Measurements from ENCODE around the gene SEMA3A. TPM values are rescaled to one million over a fixed set of nuclear protein-coding genes. Genes with fewer than 3 reads are reported as not detected.
"Not testable (repeated sequence)": the region's sequence is repeated elsewhere in the genome, so short reads cannot be mapped to it uniquely, and the experiment has no call there.

SEMA3A gene
- total RNA-seq, 4 donors from 2014 or later = 27.8 to 39.0 (median 34.5) TPM

- TF ChIP-seq POLR2A (IDR thresholded peaks at IDR 0.05; ENCODE audit: low read depth) (no peak), CTCF (IDR thresholded peaks at IDR 0.05) (no peak), EP300 (IDR thresholded peaks at IDR 0.05) (no peak), POLR2AphosphoS5 (IDR thresholded peaks at IDR 0.05) (no peak)
- Histone ChIP-seq H3K4me3 (no peak overlapping the region), H3K4me1 (peaks cover 0 to 37% (median 29%) of the 10 kb centered on the region in 4 donors), H3K27ac (replicated peaks in 1 of 4) (peak overlapping the region; percentile 64 to 66 (median 65)), H3K36me3 (no peaks in the 10 kb centered on the region), H3K27me3 (no peaks in the 10 kb centered on the region), H3K9me3 (no peaks in the 10 kb centered on the region)
- DNase-seq (ENCODE audit: extremely low spot score) = no peak
- intact Hi-C loops (cut with DNase I) = no loop called here
- WGBS = 54% methylated on average over 6 of the region's 6 CpGs
Observed at GRCh38 chr7:84154991-84155781, 39.4 kb downstream of the SEMA3A start.

DNA sequence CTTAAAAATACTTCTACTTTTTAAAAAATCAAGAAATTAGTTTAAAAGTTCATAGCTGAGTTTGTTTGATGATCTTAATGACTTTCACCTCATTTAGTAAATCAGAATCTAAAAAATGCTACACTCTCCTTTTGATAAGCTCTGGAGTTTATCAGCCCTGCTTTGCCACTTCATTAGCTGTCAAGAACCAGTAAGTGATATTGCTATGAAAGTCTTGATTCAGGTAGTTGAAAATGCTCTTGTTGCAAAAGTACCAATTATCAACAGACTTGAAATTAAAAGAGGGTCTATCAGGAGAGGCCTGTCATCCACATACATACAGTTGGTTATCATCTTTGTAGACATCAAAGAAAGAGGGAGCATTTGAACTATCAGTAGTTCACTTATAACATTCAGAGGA is 41.6 kb downstream of the SEMA3A start:
- no peaks in the 10 kb centered on the region for H3K36me3 ChIP-seq
- no peak for DNase-seq (ENCODE audit: extremely low spot score)
- no peaks in the 10 kb centered on the region for H3K27me3 ChIP-seq
- TF ChIP-seq POLR2A (IDR thresholded peaks at IDR 0.05; ENCODE audit: low read depth) (no peak), POLR2AphosphoS5 (IDR thresholded peaks at IDR 0.05) (no peak), CTCF (IDR thresholded peaks at IDR 0.05) (no peak), EP300 (IDR thresholded peaks at IDR 0.05) (no peak)
- no peaks in the 10 kb centered on the region for H3K9me3 ChIP-seq
- H3K4me3 ChIP-seq = no peak overlapping the region
- intact Hi-C loops (cut with DNase I) = no loop called here
- H3K4me1 ChIP-seq = peaks cover 0 to 35% (median 20%) of the 10 kb centered on the region in 4 donors
- H3K27ac ChIP-seq (replicated peaks in 1 of 4) = no peak overlapping the region

DNA sequence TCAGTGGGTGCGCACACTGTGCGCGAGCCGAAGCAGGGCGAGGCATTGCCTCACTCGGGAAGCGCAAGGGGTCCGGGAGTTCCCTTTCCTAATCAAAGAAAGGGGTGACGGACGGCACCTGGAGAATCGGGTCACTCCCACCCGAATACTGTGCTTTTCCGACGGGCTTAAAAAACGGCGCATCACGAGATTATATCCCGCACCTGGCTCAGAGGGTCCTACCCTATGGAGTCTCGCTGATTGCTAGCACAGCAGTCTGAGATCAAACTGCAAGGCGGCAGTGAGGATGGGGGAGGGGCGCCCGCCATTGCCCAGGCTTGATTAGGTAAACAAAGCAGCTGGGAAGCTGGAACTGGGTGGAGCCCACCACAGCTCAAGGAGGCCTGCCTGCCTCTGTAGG is 44.2 kb downstream of the SEMA3A start:
- 96% methylated on average over 19 of the region's 22 CpGs for WGBS
- DNase-seq (ENCODE audit: extremely low spot score); H3K36me3 ChIP-seq; intact Hi-C loops (cut with DNase I); H3K9me3 ChIP-seq; H3K27me3 ChIP-seq; H3K4me3 ChIP-seq; H3K27ac ChIP-seq (replicated peaks in 1 of 4): not testable (repeated sequence)
- H3K4me1 ChIP-seq = peaks cover 0 to 50% (median 38%) of the 10 kb centered on the region in 4 donors

- intact Hi-C loops (cut with DNase I) = no loop called here
- Histone ChIP-seq H3K27me3 (no peaks in the 10 kb centered on the region), H3K27ac (replicated peaks in 1 of 4) (no peak overlapping the region), H3K9me3 (no peaks in the 10 kb centered on the region), H3K4me3 (no peak overlapping the region), H3K36me3 (no peaks in the 10 kb centered on the region), H3K4me1 (peaks cover 0 to 50% (median 38%) of the 10 kb centered on the region in 4 donors)
- TF ChIP-seq CTCF (IDR thresholded peaks at IDR 0.05) (no peak), POLR2A (IDR thresholded peaks at IDR 0.05; ENCODE audit: low read depth) (no peak), POLR2AphosphoS5 (IDR thresholded peaks at IDR 0.05) (no peak), EP300 (IDR thresholded peaks at IDR 0.05) (no peak)
- WGBS = 61% methylated on average over 3 of the region's 3 CpGs
- no peak for DNase-seq (ENCODE audit: extremely low spot score)
Observed at GRCh38 chr7:84149573-84149972, 45.0 kb downstream of the SEMA3A start.

GRCh38 chr7:84145892-84146291 is 48.7 kb downstream of the SEMA3A start:
- TF ChIP-seq EP300 (IDR thresholded peaks at IDR 0.05) (no peak), POLR2AphosphoS5 (IDR thresholded peaks at IDR 0.05) (no peak), POLR2A (IDR thresholded peaks at IDR 0.05; ENCODE audit: low read depth) (no peak), CTCF (IDR thresholded peaks at IDR 0.05) (no peak)
- Histone ChIP-seq H3K4me1 (peaks cover 0 to 60% (median 42%) of the 10 kb centered on the region in 4 donors), H3K27me3 (no peaks in the 10 kb centered on the region), H3K4me3 (no peak overlapping the region), H3K36me3 (no peaks in the 10 kb centered on the region), H3K27ac (replicated peaks in 1 of 4) (no peak overlapping the region), H3K9me3 (no peaks in the 10 kb centered on the region)
- DNase-seq (ENCODE audit: extremely low spot score) = no peak
- 47% methylated on average over 3 of the region's 3 CpGs for WGBS
- intact Hi-C loops (cut with DNase I) = no loop called here
